Measurements from ENCODE around the gene DBI. TPM values are rescaled to one million over a fixed set of nuclear protein-coding genes. Genes with fewer than 3 reads are reported as not detected.
A peak's percentile ranks its signal among the peaks of the same experiment; 100 is the strongest.

Gene DBI
- total and polyA plus RNA-seq, 2 of the 8 experiments (the other 6 are each of a cell fraction or from before 2014, with no cell fraction given): 180 to 212 TPM

GRCh38 chr2:119367472-119368099, 809 bp downstream of the DBI start:
- FAIRE-seq (no peak), DNase-seq (ENCODE audit: low read depth in 1 of 2, low spot score in 2 of 2) (peak in 1 of 2 experiments; percentile 75)
- no peak overlapping the region for H3K14ac ChIP-seq (ENCODE audit: insufficient read length)
- no peak overlapping the region for H2AK5ac ChIP-seq (ENCODE audit: low read depth, low read length)
- H4K8ac ChIP-seq (ENCODE audit: extremely low read depth, insufficient read depth, low read length): peak overlapping the region; percentile 75; the same call in 1 of the 2 replicates
- no peaks in the 10 kb centered on the region for H3K9me3 ChIP-seq (ENCODE audit: insufficient read depth in 2 of 2, low read depth in 1 of 2, low read length in 1 of 2)
- H3K4me1 ChIP-seq (replicated peaks in 1 of 4; ENCODE audit: control insufficient read depth in 3 of 4, insufficient read depth in 4 of 4, low read length in 3 of 4): peaks cover 3 to 12% (median 7%) of the 10 kb centered on the region in 4 experiments; a peak in 6 of 7 replicates
- 0 out of 2 replicates have a peak overlapping the region, but pooled peaks have one; percentile 39 for H2BK12ac ChIP-seq (ENCODE audit: low read depth, low read length)
- 0 out of 2 replicates have a peak overlapping the region, but pooled peaks have one; percentile 25 for H2AFZ ChIP-seq (ENCODE audit: low read length)
- H3K79me1 ChIP-seq (ENCODE audit: low read depth, low read length): peaks cover 15% of the 10 kb centered on the region
- peaks cover 24 to 42% (median 37%) of the 10 kb centered on the region in 4 experiments for H3K36me3 ChIP-seq (ENCODE audit: control insufficient read depth in 2 of 4, insufficient read depth in 4 of 4, low read length in 3 of 4)
- no peak overlapping the region for H2BK120ac ChIP-seq (replicated peaks; ENCODE audit: low read depth, low read length)
- H2BK20ac ChIP-seq (ENCODE audit: low read length): no peak overlapping the region
- H2BK15ac ChIP-seq (ENCODE audit: low read length): 0 out of 2 replicates have a peak overlapping the region, but pooled peaks have one; percentile 72
- no peak overlapping the region for H3K23ac ChIP-seq (ENCODE audit: insufficient read length)
- ChIA-PET CTCF (ENCODE audit: partially characterized antibody) (interaction anchor here (0.5 to 1.8 kb wide), 8 partner anchors 10 to 106 kb away, joined by 3 to 10 read pairs (median 3); no protein-coding TSS in a partner anchor), POLR2A (ENCODE audit: partially characterized antibody) (interaction anchor here (0.8 to 6.3 kb wide), 8 partner anchors 9 to 103 kb away, joined by 3 to 35 read pairs (median 4); partner anchors contain the start of gene TMEM37)
- H3K23me2 ChIP-seq (ENCODE audit: low read depth, low read length): peaks cover 16% of the 10 kb centered on the region
- peak overlapping the region; percentile 45 for H4K91ac ChIP-seq (replicated peaks; ENCODE audit: insufficient read length, low read length)
- no peak overlapping the region for H4K5ac ChIP-seq (ENCODE audit: insufficient read length, low read depth, low read length)
- H3K4ac ChIP-seq (replicated peaks; ENCODE audit: insufficient read length, low read depth, low read length): no peak overlapping the region
- peak overlapping the region; percentile 82 to 91 for H3K4me2 ChIP-seq (ENCODE audit: insufficient read depth in 1 of 2, low read depth in 2 of 2, low read length in 2 of 2)
- peak overlapping the region; percentile 93 for H3K18ac ChIP-seq (ENCODE audit: extremely low read depth, low read length)
- no peaks in the 10 kb centered on the region for H3K27me3 ChIP-seq (replicated peaks in 1 of 4; ENCODE audit: control insufficient read depth in 3 of 4, extremely low read depth in 1 of 4, insufficient read depth in 3 of 4, low read length in 3 of 4)
- H4K20me1 ChIP-seq (replicated peaks in 1 of 2; ENCODE audit: control insufficient read depth in 1 of 2, insufficient read depth in 2 of 2, low read length in 2 of 2): peaks cover 5 to 17% of the 10 kb centered on the region in 2 experiments
- H3K27ac ChIP-seq (ENCODE audit: low read depth, low read length): no peak overlapping the region
- peak overlapping the region; percentile 92 for H3K56ac ChIP-seq (replicated peaks; ENCODE audit: insufficient read length, low read depth, low read length)
- 10% methylated on average over 21 of the region's 32 CpGs; no CpG with 5 or more reads in 1 of the 2 experiments for WGBS, 2 experiments (ENCODE audit: extremely low coverage in 1 of 2, insufficient coverage in 1 of 2, insufficient read length in 1 of 2, insufficient replicate concordance in 2 of 2, low coverage in 1 of 2, low lambda C conversion rate in 2 of 2, missing lambda C conversion rate in 1 of 2)
- peak overlapping the region; percentile 90; the same call in 1 of the 2 replicates for H2BK5ac ChIP-seq (ENCODE audit: low read depth, low read length)
- peak overlapping the region; percentile 83 to 95 (median 86) for H3K4me3 ChIP-seq (ENCODE audit: extremely low read depth in 1 of 4, insufficient read depth in 2 of 4, low read depth in 3 of 4, low read length in 4 of 4)
- H3K9ac ChIP-seq (replicated peaks in 1 of 4; ENCODE audit: extremely low read depth in 1 of 4, low read depth in 3 of 4, low read length in 3 of 4): peak overlapping the region; percentile 42 to 69 (median 59); a peak in 6 of 7 replicates
- H3K79me2 ChIP-seq (ENCODE audit: control insufficient read depth in 1 of 2, insufficient read depth in 2 of 2, low read length in 2 of 2): peaks cover 0 to 35% of the 10 kb centered on the region in 2 experiments; a peak in 2 of 4 replicates
- TF ChIP-seq MAX (IDR thresholded peaks at IDR 0.05): peak; percentile 28; the same call in 1 of the 2 replicates
- TF ChIP-seq ATF3 (IDR thresholded peaks at IDR 0.05; ENCODE audit: insufficient read depth, low read depth, low read length): no peak
- TF ChIP-seq BACH1 (IDR thresholded peaks at IDR 0.05; ENCODE audit: low read length): no peak
- no peak for TF ChIP-seq POLR2AphosphoS5 (IDR thresholded peaks at IDR 0.05; ENCODE audit: low read depth, low read length)
- TF ChIP-seq HDAC6 (IDR thresholded peaks at IDR 0.05; ENCODE audit: low read depth, low read length): no peak
- TF ChIP-seq SUZ12 (IDR thresholded peaks at IDR 0.05; ENCODE audit: low read length): no peak
- TF ChIP-seq SIN3A (conservative IDR thresholded peaks at IDR 0.05 in 1 of 2, IDR thresholded peaks at IDR 0.05 in 1 of 2; ENCODE audit: low read depth in 1 of 2, low read length in 2 of 2): peak in 1 of 2 experiments; percentile 16; a peak in 1 of 4 replicates
- no peak for TF ChIP-seq POLR2A (IDR thresholded peaks at IDR 0.05; ENCODE audit: control extremely low read depth in 1 of 2, low read depth in 2 of 2, low read length in 2 of 2)
- no peak for TF ChIP-seq CHD1 (IDR thresholded peaks at IDR 0.05; ENCODE audit: low read depth, low read length)
- peak; percentile 67 for TF ChIP-seq ASH2L (IDR thresholded peaks at IDR 0.05; ENCODE audit: low read length)
- TF ChIP-seq SAP30 (IDR thresholded peaks at IDR 0.05; ENCODE audit: insufficient read depth, insufficient replicate concordance, low read length): no peak
